ENCODE results near the gene MBD6. TPM values are rescaled to one million over a fixed set of nuclear protein-coding genes. Genes with fewer than 3 reads are reported as not detected.

Gene MBD6
- total and polyA plus RNA-seq, 2 of the 4 experiments (the other 2 are of a cell fraction): 0.90 to 9.3 TPM

DNA sequence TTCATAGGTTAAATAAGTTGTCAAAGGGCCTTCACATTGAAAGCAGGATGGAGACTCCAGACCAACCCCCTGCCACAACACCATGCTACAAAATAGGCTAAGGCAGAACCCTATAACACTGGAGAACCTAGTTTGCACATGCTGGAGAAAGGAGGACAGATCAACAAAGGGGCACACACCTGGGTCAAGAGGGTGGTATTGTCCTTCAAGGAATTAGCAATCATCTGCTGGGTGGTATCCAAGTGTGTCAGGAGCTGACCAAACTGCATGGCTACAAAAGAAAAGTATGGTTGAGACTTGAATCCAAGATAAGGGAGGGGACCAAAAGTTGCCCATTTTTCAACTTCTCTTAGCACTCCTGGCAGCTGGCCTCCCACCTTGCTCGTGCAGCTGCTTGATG, 9.2 kb downstream of the MBD6 start:
- Histone ChIP-seq H3K4ac (ENCODE audit: low read depth, low read length) (no peak overlapping the region), H3K4me2 (ENCODE audit: low read depth, low read length) (no peak overlapping the region), H3K4me3 (ENCODE audit: insufficient read depth, low read depth, low read length) (no peak overlapping the region), H2BK120ac (ENCODE audit: low read depth, low read length) (no peak overlapping the region), H3K36me3 (ENCODE audit: control insufficient read depth, insufficient read depth, low read length) (peaks cover 76% of the 10 kb centered on the region), H3K9me3 (ENCODE audit: control insufficient read depth, insufficient read depth, low read length) (no peaks in the 10 kb centered on the region), H3K79me1 (ENCODE audit: low read depth in 1 of 2, low read length in 2 of 2) (peaks cover 14 to 41% of the 10 kb centered on the region in 2 experiments), H3K18ac (ENCODE audit: low read depth, low read length) (no peak overlapping the region), H3K14ac (replicated peaks; ENCODE audit: low read depth, low read length) (no peak overlapping the region), H3K9ac (ENCODE audit: low read depth, low read length) (no peak overlapping the region), H4K91ac (ENCODE audit: insufficient read depth, low read depth, low read length) (no peak overlapping the region), H4K8ac (ENCODE audit: low read depth in 2 of 2, low read length in 2 of 2) (no peak overlapping the region), H3K9me1 (ENCODE audit: insufficient read depth, low read length) (peaks cover 6% of the 10 kb centered on the region; the same call in 1 of the 2 replicates), H3K4me1 (ENCODE audit: control insufficient read depth, insufficient read depth, low read length) (no peaks in the 10 kb centered on the region), H4K5ac (ENCODE audit: low read depth, low read length) (no peak overlapping the region), H4K20me1 (ENCODE audit: insufficient read depth, low read length) (peaks cover 4% of the 10 kb centered on the region), H2AK9ac (replicated peaks; ENCODE audit: low read depth, low read length, poor library complexity) (no peak overlapping the region), H2AFZ (replicated peaks; ENCODE audit: low read length, poor library complexity) (no peak overlapping the region), H3K23ac (ENCODE audit: low read depth, low read length) (no peak overlapping the region), H2BK5ac (ENCODE audit: low read depth, low read length, poor library complexity, severe bottlenecking) (no peak overlapping the region), H3K27me3 (ENCODE audit: control insufficient read depth, insufficient read depth, low read length) (no peaks in the 10 kb centered on the region), H2BK15ac (ENCODE audit: low read depth, low read length) (no peak overlapping the region), H2BK20ac (ENCODE audit: low read depth, low read length) (no peak overlapping the region), H2AK5ac (ENCODE audit: low read depth, low read length) (no peak overlapping the region), H3K27ac (ENCODE audit: insufficient read depth, low read length) (no peak overlapping the region), H3K56ac (ENCODE audit: extremely low read depth, insufficient read depth, low read length) (no peak overlapping the region)
- POLR2A ChIA-PET (ENCODE audit: unreplicated experiment): no interaction called here
- no TSS peak for BruUV-seq (replicated peaks)
- ATAC-seq (ENCODE audit: low read depth) (no peak), DNase-seq (no peak)
- in situ Hi-C loops (cut with MboI; ENCODE audit: low sequenced_read_pairs) (no loop called here), dilution Hi-C loops (cut with HindIII; ENCODE audit: low sequenced_read_pairs, unreplicated experiment) (no loop called here), intact Hi-C loops (cut with micrococcal nuclease) (no loop called here)
- TF ChIP-seq BHLHE40 (IDR thresholded peaks at IDR 0.05; ENCODE audit: low read depth, low read length) (no peak), MAZ (IDR thresholded peaks at IDR 0.05; ENCODE audit: borderline replicate concordance, low read depth, low read length) (no peak), POLR2A (IDR thresholded peaks at IDR 0.05; ENCODE audit: low read depth, low read length) (no peak), MAFK (IDR thresholded peaks at IDR 0.05; ENCODE audit: low read depth, low read length) (no peak), RCOR1 (IDR thresholded peaks at IDR 0.05; ENCODE audit: insufficient replicate concordance, low read length) (no peak), RFX5 (IDR thresholded peaks at IDR 0.05; ENCODE audit: low read depth, low read length) (no peak), CHD1 (IDR thresholded peaks at IDR 0.05; ENCODE audit: low read depth, low read length) (no peak), RAD21 (IDR thresholded peaks at IDR 0.05; ENCODE audit: low read length) (no peak), CEBPB (IDR thresholded peaks at IDR 0.05; ENCODE audit: low read depth, low read length) (no peak), FOS (IDR thresholded peaks at IDR 0.05; ENCODE audit: low read depth, low read length) (no peak), SMC3 (IDR thresholded peaks at IDR 0.05; ENCODE audit: low read depth, low read length) (no peak), NFE2L2 (IDR thresholded peaks at IDR 0.05; ENCODE audit: low read depth, low read length) (no peak), MXI1 (IDR thresholded peaks at IDR 0.05; ENCODE audit: borderline replicate concordance, low read depth, low read length) (no peak)
- TF ChIP-seq, protein P1, sequence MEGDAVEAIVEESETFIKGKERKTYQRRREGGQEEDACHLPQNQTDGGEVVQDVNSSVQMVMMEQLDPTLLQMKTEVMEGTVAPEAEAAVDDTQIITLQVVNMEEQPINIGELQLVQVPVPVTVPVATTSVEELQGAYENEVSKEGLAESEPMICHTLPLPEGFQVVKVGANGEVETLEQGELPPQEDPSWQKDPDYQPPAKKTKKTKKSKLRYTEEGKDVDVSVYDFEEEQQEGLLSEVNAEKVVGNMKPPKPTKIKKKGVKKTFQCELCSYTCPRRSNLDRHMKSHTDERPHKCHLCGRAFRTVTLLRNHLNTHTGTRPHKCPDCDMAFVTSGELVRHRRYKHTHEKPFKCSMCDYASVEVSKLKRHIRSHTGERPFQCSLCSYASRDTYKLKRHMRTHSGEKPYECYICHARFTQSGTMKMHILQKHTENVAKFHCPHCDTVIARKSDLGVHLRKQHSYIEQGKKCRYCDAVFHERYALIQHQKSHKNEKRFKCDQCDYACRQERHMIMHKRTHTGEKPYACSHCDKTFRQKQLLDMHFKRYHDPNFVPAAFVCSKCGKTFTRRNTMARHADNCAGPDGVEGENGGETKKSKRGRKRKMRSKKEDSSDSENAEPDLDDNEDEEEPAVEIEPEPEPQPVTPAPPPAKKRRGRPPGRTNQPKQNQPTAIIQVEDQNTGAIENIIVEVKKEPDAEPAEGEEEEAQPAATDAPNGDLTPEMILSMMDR (conservative IDR thresholded peaks at IDR 0.05; ENCODE audit: low read depth, low read length): no peak
- TF ChIP-seq, protein P2, sequence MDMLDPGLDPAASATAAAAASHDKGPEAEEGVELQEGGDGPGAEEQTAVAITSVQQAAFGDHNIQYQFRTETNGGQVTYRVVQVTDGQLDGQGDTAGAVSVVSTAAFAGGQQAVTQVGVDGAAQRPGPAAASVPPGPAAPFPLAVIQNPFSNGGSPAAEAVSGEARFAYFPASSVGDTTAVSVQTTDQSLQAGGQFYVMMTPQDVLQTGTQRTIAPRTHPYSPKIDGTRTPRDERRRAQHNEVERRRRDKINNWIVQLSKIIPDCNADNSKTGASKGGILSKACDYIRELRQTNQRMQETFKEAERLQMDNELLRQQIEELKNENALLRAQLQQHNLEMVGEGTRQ (IDR thresholded peaks at IDR 0.05; ENCODE audit: low read depth, low read length): no peak
- TF ChIP-seq, protein P3, sequence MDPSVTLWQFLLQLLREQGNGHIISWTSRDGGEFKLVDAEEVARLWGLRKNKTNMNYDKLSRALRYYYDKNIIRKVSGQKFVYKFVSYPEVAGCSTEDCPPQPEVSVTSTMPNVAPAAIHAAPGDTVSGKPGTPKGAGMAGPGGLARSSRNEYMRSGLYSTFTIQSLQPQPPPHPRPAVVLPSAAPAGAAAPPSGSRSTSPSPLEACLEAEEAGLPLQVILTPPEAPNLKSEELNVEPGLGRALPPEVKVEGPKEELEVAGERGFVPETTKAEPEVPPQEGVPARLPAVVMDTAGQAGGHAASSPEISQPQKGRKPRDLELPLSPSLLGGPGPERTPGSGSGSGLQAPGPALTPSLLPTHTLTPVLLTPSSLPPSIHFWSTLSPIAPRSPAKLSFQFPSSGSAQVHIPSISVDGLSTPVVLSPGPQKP (IDR thresholded peaks at IDR 0.05; ENCODE audit: borderline replicate concordance, low read depth, low read length): no peak
- WGBS, 2 experiments (ENCODE audit: extremely low coverage in 2 of 2, insufficient read length in 1 of 2): no CpG with 5 or more reads among the region's 1 CpG
- CTCF ChIA-PET: no interaction called here
